Right atrium auricular region (tissue), 2 donors: ENCODE results near the gene RITA1. TPM values are rescaled to one million over a fixed set of nuclear protein-coding genes. Genes with fewer than 3 reads are reported as not detected.
A peak's percentile ranks its signal among the peaks of the same experiment; 100 is the strongest.

ENCODE experiments used
- DNase-seq: peaks from one replicate; pipeline ENCODE4 v3.0.0-alpha.2; 2019; ENCODE audit warnings: low spot score
- H3K27ac ChIP-seq, 2 donors: fragments of 200-600 bp; sonication (generic); 1 replicate in 1 of 2; 2 replicates in 1 of 2; pipeline ENCODE4 v1.5.1; 2016 to 2019
- H3K27me3 ChIP-seq, 2 donors: fragments of 200-600 bp; sonication (generic); one replicate each; pipeline versions ENCODE4 v1.5.1 to v1.6.0; 2017 to 2019
- H3K36me3 ChIP-seq: fragments of 200-600 bp; sonication (generic); one replicate; pipeline ENCODE4 v1.5.1; 2016
- H3K4me1 ChIP-seq, 2 donors: fragments of 200-600 bp; sonication (generic); one replicate each; pipeline versions ENCODE4 v1.5.1 to v1.6.0; 2017 to 2019
- H3K4me3 ChIP-seq, 2 donors: fragments of 200-600 bp; sonication (generic); 1 replicate in 1 of 2; 2 replicates in 1 of 2; pipeline ENCODE4 v1.5.1; 2017 to 2019; ENCODE audit warnings: mild to moderate bottlenecking in 1 of 2, moderate library complexity in 1 of 2
- H3K9me3 ChIP-seq, 2 donors: fragments of 200-600 bp; sonication (generic); one replicate each; pipeline ENCODE4 v1.5.1; 2019
- CTCF ChIP-seq, 2 donors: fragments of 200-600 bp; sonication (generic); IDR thresholded peaks; one replicate each; pipeline ENCODE4 v1.5.1; 2019; ENCODE audit warnings: antibody characterized with exemption in 2 of 2
- total RNA-seq, 2 donors: library from RNA; depleted of rRNA; stranded (reverse); fragments of >200 nt; gene quantifications; one replicate each; pipeline ENCODE4 v1.1.0, GENCODE V29; 2016

Gene RITA1
- total RNA-seq, 2 donors from 2014 or later: 18.2 to 25.4 TPM

DNA sequence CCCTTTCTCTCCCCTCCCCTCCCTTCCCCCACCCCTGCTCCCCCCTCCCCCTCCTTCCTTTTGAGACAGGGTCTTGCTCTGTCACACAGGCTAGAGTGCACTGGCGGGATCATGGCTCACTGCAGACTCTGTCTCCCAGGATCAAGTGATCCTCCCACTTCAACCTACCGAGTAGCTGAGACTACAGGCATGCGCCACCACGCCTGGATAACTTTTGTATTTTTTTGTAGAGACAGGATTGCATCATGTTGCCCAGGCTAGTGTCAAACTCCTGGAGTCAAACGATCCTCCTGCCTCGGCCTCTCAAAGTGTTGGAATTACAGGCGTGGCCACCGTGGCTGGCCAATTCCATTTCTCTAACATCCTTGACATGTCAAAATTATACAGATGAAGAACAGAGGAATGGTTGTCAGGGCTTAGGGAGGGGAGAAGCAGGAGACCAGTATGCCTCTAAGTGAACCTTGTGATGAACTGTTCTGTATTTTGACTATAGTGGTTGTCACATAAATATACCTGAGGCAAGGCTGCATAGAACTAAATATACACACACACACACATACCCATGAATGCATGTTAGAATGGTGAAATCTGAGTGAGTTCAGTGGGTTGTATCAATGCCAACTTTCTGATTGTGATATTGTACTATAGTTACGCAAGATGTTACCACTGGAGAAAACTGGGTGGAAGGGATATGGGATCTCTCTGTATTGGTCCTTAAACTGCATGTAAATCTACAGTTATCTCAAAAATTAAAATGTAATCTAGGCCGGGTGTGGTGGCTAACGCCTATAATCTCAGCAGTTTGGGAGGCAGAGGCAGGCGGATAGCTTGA lies 39.6 kb upstream of the RITA1 start:
- H3K4me3 ChIP-seq: no peak overlapping the region
- no peaks in the 10 kb centered on the region for H3K36me3 ChIP-seq
- no peak for TF ChIP-seq CTCF (IDR thresholded peaks at IDR 0.05)
- H3K27ac ChIP-seq: no peak overlapping the region
- H3K4me1 ChIP-seq: peaks cover 0 to 8% of the 10 kb centered on the region in 2 donors
- no peak for DNase-seq
- no peaks in the 10 kb centered on the region for H3K27me3 ChIP-seq
- H3K9me3 ChIP-seq: no peaks in the 10 kb centered on the region

GRCh38 chr12:113146999-113147398 lies 38.5 kb upstream of the RITA1 start:
- peaks cover 0 to 8% of the 10 kb centered on the region in 2 donors for H3K4me1 ChIP-seq
- H3K36me3 ChIP-seq: no peaks in the 10 kb centered on the region
- no peaks in the 10 kb centered on the region for H3K27me3 ChIP-seq
- no peak for TF ChIP-seq CTCF (IDR thresholded peaks at IDR 0.05)
- no peak overlapping the region for H3K27ac ChIP-seq
- DNase-seq: no peak
- H3K4me3 ChIP-seq: no peak overlapping the region
- H3K9me3 ChIP-seq: no peaks in the 10 kb centered on the region

- H3K36me3 ChIP-seq: no peaks in the 10 kb centered on the region
- no peak for TF ChIP-seq CTCF (IDR thresholded peaks at IDR 0.05)
- peaks cover 5% of the 10 kb centered on the region in 2 donors for H3K27me3 ChIP-seq
- peaks cover 0 to 28% of the 10 kb centered on the region in 2 donors for H3K4me1 ChIP-seq
- no peak within 1 kb of the TSS for H3K27ac ChIP-seq
- H3K9me3 ChIP-seq: no peaks in the 10 kb centered on the region
- H3K4me3 ChIP-seq: no peak within 1 kb of the TSS
- peak; percentile 70 for DNase-seq
Observed at GRCh38 chr12:113149361-113150150, 36.0 kb upstream of the RITA1 start, which contains the start of gene CFAP73. CFAP73 (plus strand) TSS chr12:113149724; CDS start chr12:113149858, 134 bp downstream.

GRCh38 chr12:113151655-113152054 lies 33.9 kb upstream of the RITA1 start:
- no peak for TF ChIP-seq CTCF (IDR thresholded peaks at IDR 0.05)
- peaks cover 0 to 33% of the 10 kb centered on the region in 2 donors for H3K4me1 ChIP-seq
- H3K4me3 ChIP-seq: no peak overlapping the region
- H3K9me3 ChIP-seq: no peaks in the 10 kb centered on the region
- DNase-seq: no peak
- no peaks in the 10 kb centered on the region for H3K36me3 ChIP-seq
- peaks cover 7 to 15% of the 10 kb centered on the region in 2 donors for H3K27me3 ChIP-seq
- no peak overlapping the region for H3K27ac ChIP-seq

DNA sequence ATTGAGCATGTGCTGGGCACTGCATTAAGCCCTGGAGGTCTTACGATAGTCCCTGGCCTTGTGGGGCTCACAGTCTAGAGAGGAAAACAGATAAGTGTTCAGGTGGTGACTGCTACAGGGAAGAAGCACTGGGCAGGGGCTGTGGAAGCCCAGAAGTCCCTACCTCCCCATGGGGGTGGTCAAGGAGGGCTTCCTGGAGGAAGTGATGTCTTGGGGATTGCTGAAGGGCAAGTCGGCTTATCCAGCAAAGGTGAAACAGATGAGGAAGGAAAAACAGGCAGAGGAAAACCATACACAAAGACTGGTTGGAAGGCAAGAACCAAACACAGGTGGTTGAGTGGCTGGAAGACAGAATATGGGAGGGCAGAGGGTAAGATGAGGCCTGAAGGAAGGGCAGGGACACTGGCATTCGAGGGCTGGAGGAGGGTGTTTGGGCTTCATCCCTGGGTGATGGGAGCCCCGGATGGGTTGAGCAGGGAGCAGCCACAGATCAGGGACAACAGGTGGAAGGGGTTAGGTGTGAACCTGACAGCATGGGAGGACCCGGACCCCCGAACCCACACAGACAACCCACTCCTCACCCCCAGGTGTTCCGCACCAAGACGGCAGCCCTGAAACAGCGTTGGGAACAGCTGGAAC lies 33.2 kb upstream of the RITA1 start:
- Histone ChIP-seq H3K4me1 (peaks cover 0 to 33% of the 10 kb centered on the region in 2 donors), H3K27ac (no peak overlapping the region), H3K4me3 (peak overlapping the region in 1 of 2 donors; percentile 46), H3K27me3 (peaks cover 7 to 15% of the 10 kb centered on the region in 2 donors), H3K9me3 (no peaks in the 10 kb centered on the region), H3K36me3 (no peaks in the 10 kb centered on the region)
- no peak for TF ChIP-seq CTCF (IDR thresholded peaks at IDR 0.05)
- DNase-seq: no peak
